Measurements from ENCODE around the gene PKM.

Gene PKM

GRCh38 chr15:72153269-72154000 is 77.6 kb downstream of the PKM start:
- H3K4me1 Mint-ChIP-seq = peaks cover 5% of the 10 kb centered on the region
- DNase-seq (ENCODE audit: low spot score in 2 of 2) = no peak
- no peaks in the 10 kb centered on the region for H3K27me3 Mint-ChIP-seq
- H3K9me3 Mint-ChIP-seq = no peaks in the 10 kb centered on the region
- peaks cover 1% of the 10 kb centered on the region for H3K36me3 Mint-ChIP-seq (ENCODE audit: insufficient read depth)
- H3K27ac Mint-ChIP-seq (ENCODE audit: low read depth) = no peak overlapping the region
- no peak overlapping the region for H3K4me3 Mint-ChIP-seq
- no peak for ATAC-seq (replicated peaks; ENCODE audit: extremely low read depth, poor library complexity, severe bottlenecking)

All from central memory CD8-positive, alpha-beta T cell (primary cell).